OCI-LY3 (cell line): Measurements from ENCODE around the gene ARMH4.

Experiments
- CTCF ChIP-seq: fragments of 200-600, 300-600 bp; sonication (generic); IDR thresholded peaks from 2 replicates; pipeline ENCODE4 v1.5.1; 2014; ENCODE audit warnings: antibody characterized with exemption, low read length, low read depth
- EZH2phosphoT487 ChIP-seq: fragments of 200-600 bp; shearing (Covaris generic); IDR thresholded peaks from 2 replicates; pipeline ENCODE4 v1.6.1; 2018; ENCODE audit warnings: antibody characterized with exemption, mixed run types, low read depth

- no peak for TF ChIP-seq CTCF
- no peak for TF ChIP-seq EZH2phosphoT487
Observed at GRCh38 chr14:58118097-58118815, 33.8 kb downstream of the ARMH4 start.
